ENCODE data around the gene LAMP1.
"Not testable (repeated sequence)": the region's sequence is repeated elsewhere in the genome, so short reads cannot be mapped to it uniquely, and the experiment has no call there.

The LAMP1 gene

GRCh38 chr13:113329656-113330312 lies 32.7 kb downstream of the LAMP1 start:
- no peak for DNase-seq

GRCh38 chr13:113332615-113333014 lies 35.6 kb downstream of the LAMP1 start:
- no peak for DNase-seq

DNA sequence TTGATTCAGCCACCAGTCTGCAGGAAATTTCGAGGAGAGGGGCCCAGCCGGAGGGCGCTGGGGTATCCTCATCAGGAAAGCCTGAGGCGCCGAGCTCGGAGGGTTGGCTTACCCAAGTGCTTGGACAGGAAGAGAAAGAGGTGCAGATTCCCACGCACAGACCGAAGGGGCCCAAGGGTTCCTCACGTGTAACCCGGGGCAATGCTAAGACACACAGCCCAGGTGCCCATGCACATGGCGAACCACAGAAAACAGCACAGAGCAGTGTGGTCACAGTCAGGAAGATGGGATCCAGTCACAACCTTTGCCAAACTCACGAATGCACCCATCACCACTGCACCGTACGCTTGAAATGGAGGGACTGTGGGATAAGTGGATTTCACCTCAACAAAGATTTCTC lies 36.0 kb downstream of the LAMP1 start:
- no peak for DNase-seq

DNA sequence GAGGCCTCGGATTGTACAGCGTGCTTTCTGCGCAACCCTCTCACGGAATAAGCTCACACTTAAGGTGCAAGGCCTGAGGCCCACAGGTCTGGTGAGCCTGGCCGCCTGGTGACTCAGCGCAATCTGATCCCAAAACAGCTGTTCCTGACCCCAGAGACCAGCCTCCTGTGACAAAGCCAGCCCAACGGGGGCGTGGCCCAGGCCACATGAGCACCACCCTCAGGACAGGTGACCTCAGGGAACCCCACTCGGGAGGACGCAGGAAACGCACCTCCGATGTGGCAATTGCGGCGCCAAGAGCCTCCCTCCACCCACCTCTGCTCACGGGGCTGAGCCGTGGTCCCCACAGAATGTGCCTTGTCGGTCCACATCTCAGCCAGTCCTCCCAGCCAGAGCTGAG lies 40.5 kb downstream of the LAMP1 start:
- no peak for DNase-seq

DNA sequence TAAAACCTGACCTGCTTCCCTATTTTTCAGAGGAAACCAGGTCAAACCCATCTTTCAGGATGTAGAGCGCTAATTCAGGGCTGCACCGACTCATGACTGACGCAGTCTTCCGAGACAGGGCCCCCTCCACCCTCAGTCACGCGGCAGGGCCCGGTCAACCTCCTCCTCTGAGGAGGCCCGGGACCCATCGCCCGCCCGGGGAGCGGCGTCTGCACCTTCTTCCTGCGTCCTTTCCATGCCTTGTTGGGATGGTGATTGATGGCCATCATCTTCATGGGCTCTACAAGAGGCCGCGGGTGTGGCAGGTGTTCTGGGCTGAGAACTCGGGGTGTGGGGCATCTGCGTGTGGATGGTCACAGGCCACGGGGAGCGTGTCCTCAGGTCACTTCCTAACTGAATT lies 40.9 kb downstream of the LAMP1 start:
- no peak for DNase-seq

DNA sequence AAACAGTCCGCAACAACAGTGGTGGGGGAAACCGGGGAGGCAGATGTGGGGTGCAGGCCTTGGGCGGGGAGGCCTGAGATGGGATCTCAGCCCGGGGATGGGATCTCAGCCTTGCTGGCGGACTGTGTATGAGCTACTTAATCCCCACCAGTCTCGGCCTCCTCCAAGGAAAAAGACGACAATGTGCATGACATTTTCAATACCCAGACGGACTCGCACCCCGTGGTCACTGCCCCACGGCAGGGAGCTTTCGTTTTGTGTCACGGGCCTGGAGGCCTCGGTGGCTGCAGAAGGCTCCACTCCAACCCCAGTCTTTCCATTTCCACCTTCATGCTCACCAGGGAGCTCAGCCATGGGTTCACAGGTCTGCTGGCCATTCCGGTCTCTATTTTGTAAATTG lies 41.4 kb downstream of the LAMP1 start:
- DNase-seq = no peak

DNA sequence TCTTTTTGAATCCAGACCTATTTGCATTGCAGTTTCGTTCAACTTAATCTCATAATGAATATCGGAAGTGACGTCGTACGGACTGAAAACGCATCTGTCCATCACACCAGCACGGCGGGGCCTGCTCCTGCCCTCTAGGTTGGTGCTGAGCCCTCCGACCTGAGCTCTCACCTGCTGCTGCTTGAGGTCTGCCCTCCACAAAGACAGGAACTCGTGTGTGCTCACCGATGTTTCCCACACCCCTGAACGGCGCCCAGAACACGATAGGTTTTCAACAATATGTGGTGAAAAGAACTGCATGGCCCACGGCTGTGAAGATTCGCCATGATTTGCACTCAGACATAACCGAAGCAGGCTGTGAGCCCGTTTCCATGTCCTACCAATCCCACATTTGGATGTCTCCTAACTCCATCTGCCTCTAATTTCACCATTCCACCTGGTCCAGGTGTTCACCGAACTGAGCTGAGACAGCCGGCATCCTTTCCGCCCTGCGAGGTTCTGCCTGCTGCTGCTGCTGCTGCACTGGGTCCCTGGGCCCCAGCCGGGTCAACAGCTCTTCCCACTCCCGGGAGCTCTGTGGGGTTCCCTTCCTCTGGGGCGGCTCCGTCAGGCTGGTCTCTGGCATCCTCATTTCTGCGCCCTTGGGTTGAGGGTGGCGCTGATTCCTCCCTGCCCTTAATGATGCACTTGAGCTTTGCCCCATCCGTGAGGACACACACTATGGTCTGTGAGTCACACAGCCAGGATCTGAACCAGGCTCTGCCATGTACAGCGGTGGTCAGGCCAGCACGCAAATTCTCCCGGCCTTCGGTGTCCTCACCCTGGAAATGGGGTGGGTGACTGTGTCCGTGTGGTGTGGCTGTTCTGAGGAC lies 46.0 kb downstream of the LAMP1 start:
- no peak for DNase-seq

- no peak for DNase-seq
Observed at GRCh38 chr13:113343692-113343968, 46.6 kb downstream of the LAMP1 start.

GRCh38 chr13:113345486-113345885 lies 48.4 kb downstream of the LAMP1 start:
- no peak for DNase-seq

- DNase-seq = not testable (repeated sequence)
Observed at GRCh38 chr13:113347736-113348225, 50.7 kb downstream of the LAMP1 start.

GRCh38 chr13:113348591-113348990 lies 51.6 kb downstream of the LAMP1 start:
- no peak for DNase-seq

DNA sequence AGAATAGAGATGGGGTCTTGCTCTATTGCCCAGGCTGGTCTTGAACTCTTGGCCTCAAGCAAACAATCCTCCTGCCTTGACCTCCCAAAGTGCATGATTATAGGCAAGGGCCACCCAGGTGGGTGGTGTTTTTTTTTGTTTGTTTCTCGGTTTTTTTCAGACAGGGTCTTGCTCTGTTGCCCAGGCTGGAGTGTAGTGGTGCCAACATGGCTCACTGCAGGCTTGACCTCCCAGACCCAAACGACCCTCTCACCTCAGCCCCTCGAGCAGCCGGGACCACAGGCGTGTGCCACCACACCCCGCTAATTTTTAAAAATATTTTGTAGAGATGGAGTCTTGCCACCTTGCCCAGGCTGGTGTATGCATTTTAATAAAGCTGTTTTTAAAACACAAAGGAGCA lies 52.0 kb downstream of the LAMP1 start:
- no peak for DNase-seq

DNA sequence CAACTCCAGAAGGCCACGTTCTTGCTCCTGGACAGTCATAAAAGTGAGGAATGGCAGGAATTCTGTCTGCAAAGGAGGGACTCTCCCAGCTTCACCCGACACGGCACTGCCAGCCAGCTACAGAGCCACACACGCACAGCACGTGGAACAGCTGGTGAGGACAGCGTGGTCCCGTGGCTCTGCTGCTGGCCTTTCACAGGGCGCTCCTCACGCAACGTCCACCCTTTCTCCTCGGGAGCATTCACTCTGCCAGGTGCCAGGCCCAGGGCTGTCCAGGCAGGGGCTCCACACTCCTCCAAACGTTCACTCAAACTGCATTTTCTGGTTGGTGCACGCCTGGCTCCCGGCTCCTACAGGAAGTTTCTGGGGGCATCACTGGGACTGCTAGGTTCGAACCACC lies 52.5 kb downstream of the LAMP1 start:
- no peak for DNase-seq

DNA sequence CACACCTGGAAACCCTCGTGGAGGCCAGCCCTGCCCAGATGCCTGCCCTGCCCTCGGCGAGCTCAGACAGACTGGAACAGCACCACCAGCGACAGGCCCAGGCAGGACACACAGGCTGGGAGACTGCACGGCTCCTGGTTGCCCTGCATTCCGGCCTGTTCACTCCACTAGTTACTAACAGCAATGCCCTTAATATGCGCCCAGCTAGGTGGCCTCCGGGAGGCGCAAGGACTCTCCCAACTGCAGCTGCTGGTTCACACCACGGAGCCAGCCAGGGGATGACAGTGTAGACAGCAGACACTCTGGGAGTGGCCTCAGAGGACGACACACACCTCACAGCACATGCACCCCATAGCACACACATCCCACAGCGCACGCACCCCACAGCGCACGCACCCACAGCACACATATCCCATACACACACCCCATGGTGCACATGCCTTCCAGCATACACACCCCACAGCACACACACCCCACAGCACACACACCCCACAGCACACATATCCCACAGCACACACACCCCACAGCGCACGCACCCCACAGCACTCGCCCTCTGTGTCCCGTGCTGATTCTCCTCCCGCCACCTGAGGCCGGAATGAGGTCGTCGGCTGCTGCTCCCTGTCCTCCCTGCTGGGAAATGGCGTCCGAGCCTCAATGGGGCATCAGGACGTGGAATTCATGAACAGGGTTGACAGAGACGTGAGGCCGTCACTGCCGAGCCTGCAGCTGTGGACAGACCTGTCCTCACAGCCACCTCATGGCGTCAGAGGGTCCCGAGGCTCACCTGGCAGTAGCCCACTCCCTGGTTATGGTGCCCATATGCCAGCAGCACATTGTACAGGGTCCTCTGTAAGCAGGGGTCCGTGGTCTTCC lies 53.3 kb downstream of the LAMP1 start:
- no peak for DNase-seq

GRCh38 chr13:113350938-113351335 lies 53.9 kb downstream of the LAMP1 start:
- no peak for DNase-seq

DNA sequence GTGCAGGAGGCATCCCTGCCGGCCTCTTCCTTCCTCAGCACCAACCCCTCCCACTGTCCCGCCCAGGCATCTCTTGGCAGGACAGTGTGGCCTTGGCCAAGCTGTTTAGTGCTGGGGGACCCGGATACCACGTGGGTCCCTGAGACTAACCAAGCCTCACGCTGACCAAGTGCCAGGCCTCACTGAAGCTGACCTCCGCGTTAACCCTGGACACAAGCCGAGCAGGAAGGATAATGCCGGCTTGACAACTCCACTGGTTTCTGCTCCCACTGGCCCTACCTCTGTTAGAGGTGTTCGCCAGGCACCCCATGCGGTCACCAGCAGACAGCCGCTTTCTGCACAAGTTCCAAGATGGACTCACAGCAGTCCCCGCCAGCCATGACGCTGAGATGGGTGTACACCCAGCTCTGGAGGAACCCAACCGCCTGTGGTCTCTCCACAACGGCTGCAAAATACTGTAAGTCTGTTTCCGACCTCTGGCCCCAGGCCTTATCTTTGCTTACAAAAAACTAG lies 54.5 kb downstream of the LAMP1 start:
- no peak for DNase-seq

GRCh38 chr13:113353254-113353653 lies 56.2 kb downstream of the LAMP1 start:
- DNase-seq = no peak

GRCh38 chr13:113354831-113355610 lies 58.0 kb downstream of the LAMP1 start:
- DNase-seq = no peak

GRCh38 chr13:113355621-113356020 lies 58.6 kb downstream of the LAMP1 start:
- DNase-seq = no peak

DNA sequence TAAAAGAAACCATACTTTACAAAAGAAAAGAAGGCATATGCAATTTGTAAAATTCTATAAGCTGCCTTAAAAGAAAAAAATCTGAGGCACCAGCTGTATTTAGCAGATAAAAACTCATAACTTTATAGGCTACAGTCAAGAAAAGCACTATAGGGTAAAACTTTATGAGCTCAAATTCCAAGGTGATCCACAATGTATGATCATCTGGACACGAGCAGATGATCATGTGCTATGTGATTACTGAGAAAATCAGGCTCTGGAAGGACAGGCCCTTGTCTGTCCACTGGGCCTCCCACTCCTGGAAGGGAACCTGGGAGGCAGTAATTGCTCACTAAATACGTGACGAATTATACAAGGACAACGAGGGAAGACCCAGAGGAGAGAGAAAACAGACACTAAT lies 59.6 kb downstream of the LAMP1 start:
- DNase-seq = no peak

GRCh38 chr13:113357529-113357928 lies 60.5 kb downstream of the LAMP1 start:
- no peak for DNase-seq

GRCh38 chr13:113358653-113359190 lies 61.7 kb downstream of the LAMP1 start:
- DNase-seq = no peak

Measured in NK-92 treated with Interleukin-12 subunit alpha and Interleukin-12 subunit beta, amount 100 ng/mL, for 24 hours (cell line).